Stimulated activated CD8-positive, alpha-beta memory T cell treated with anti-CD3 and anti-CD28 coated beads, Interleukin-4, amount 100 ng/mL, for 24 hours (primary cell): ENCODE data around the gene DNAH1.

Experiments used
- DNase-seq: peaks from one replicate; pipeline ENCODE4 v3.0.0-alpha.2; 2020; ENCODE audit warnings: low read depth

Gene DNAH1

GRCh38 chr3:52446631-52447511, 130.8 kb downstream of the DNAH1 start:
- DNase-seq: peak; percentile 51

- no peak for DNase-seq
Observed at GRCh38 chr3:52447512-52448355, 131.6 kb downstream of the DNAH1 start.
